ENCODE data around the gene PRKG1.

DNA sequence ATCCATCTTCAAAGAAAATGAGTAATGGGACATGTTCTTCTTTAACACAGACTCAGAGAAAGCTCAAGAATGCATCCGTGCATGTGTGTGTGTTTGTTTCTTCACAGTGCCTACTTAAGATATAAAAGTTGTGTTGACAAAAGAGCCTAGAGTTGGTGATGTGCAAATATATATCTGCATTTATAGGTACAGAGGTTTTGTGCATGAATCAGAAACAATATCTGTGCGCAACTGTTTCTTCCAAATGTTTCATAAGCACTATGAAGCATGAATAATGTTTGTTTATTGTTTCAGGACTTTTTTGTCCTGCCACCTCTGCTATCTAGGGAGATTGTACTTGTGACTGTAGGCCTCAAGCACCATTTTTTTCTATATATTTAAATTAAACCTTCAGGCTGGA, 395.4 kb downstream of the PRKG1 start:
- TF ChIP-seq, protein P1, sequence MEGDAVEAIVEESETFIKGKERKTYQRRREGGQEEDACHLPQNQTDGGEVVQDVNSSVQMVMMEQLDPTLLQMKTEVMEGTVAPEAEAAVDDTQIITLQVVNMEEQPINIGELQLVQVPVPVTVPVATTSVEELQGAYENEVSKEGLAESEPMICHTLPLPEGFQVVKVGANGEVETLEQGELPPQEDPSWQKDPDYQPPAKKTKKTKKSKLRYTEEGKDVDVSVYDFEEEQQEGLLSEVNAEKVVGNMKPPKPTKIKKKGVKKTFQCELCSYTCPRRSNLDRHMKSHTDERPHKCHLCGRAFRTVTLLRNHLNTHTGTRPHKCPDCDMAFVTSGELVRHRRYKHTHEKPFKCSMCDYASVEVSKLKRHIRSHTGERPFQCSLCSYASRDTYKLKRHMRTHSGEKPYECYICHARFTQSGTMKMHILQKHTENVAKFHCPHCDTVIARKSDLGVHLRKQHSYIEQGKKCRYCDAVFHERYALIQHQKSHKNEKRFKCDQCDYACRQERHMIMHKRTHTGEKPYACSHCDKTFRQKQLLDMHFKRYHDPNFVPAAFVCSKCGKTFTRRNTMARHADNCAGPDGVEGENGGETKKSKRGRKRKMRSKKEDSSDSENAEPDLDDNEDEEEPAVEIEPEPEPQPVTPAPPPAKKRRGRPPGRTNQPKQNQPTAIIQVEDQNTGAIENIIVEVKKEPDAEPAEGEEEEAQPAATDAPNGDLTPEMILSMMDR (conservative IDR thresholded peaks at IDR 0.05; ENCODE audit: low read depth in 2 of 2), result no peak
- TF ChIP-seq JUNB (IDR thresholded peaks at IDR 0.05; ENCODE audit: unreplicated experiment) (no peak), REST (IDR thresholded peaks at IDR 0.05; ENCODE audit: unreplicated experiment) (no peak), POLR2AphosphoS5 (IDR thresholded peaks at IDR 0.05; ENCODE audit: low read depth) (no peak), EZH2phosphoT487 (IDR thresholded peaks at IDR 0.05; ENCODE audit: unreplicated experiment) (no peak), EZH2 (IDR thresholded peaks at IDR 0.05; ENCODE audit: low read depth, unreplicated experiment) (no peak), ZNF114 (CRISPR knock-in tag; IDR thresholded peaks at IDR 0.05) (no peak), STAT1 (IDR thresholded peaks at IDR 0.05; ENCODE audit: unreplicated experiment) (no peak), ZNF331 (CRISPR knock-in tag; IDR thresholded peaks at IDR 0.05; ENCODE audit: low read depth) (no peak), CREB1 (CRISPR knock-in tag; IDR thresholded peaks at IDR 0.05; ENCODE audit: low read depth) (no peak), NANOG (IDR thresholded peaks at IDR 0.05; ENCODE audit: borderline replicate concordance) (no peak)
- TF ChIP-seq, protein P2, sequence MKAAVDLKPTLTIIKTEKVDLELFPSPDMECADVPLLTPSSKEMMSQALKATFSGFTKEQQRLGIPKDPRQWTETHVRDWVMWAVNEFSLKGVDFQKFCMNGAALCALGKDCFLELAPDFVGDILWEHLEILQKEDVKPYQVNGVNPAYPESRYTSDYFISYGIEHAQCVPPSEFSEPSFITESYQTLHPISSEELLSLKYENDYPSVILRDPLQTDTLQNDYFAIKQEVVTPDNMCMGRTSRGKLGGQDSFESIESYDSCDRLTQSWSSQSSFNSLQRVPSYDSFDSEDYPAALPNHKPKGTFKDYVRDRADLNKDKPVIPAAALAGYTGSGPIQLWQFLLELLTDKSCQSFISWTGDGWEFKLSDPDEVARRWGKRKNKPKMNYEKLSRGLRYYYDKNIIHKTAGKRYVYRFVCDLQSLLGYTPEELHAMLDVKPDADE (IDR thresholded peaks at IDR 0.05), result no peak
- TF ChIP-seq, protein P3, sequence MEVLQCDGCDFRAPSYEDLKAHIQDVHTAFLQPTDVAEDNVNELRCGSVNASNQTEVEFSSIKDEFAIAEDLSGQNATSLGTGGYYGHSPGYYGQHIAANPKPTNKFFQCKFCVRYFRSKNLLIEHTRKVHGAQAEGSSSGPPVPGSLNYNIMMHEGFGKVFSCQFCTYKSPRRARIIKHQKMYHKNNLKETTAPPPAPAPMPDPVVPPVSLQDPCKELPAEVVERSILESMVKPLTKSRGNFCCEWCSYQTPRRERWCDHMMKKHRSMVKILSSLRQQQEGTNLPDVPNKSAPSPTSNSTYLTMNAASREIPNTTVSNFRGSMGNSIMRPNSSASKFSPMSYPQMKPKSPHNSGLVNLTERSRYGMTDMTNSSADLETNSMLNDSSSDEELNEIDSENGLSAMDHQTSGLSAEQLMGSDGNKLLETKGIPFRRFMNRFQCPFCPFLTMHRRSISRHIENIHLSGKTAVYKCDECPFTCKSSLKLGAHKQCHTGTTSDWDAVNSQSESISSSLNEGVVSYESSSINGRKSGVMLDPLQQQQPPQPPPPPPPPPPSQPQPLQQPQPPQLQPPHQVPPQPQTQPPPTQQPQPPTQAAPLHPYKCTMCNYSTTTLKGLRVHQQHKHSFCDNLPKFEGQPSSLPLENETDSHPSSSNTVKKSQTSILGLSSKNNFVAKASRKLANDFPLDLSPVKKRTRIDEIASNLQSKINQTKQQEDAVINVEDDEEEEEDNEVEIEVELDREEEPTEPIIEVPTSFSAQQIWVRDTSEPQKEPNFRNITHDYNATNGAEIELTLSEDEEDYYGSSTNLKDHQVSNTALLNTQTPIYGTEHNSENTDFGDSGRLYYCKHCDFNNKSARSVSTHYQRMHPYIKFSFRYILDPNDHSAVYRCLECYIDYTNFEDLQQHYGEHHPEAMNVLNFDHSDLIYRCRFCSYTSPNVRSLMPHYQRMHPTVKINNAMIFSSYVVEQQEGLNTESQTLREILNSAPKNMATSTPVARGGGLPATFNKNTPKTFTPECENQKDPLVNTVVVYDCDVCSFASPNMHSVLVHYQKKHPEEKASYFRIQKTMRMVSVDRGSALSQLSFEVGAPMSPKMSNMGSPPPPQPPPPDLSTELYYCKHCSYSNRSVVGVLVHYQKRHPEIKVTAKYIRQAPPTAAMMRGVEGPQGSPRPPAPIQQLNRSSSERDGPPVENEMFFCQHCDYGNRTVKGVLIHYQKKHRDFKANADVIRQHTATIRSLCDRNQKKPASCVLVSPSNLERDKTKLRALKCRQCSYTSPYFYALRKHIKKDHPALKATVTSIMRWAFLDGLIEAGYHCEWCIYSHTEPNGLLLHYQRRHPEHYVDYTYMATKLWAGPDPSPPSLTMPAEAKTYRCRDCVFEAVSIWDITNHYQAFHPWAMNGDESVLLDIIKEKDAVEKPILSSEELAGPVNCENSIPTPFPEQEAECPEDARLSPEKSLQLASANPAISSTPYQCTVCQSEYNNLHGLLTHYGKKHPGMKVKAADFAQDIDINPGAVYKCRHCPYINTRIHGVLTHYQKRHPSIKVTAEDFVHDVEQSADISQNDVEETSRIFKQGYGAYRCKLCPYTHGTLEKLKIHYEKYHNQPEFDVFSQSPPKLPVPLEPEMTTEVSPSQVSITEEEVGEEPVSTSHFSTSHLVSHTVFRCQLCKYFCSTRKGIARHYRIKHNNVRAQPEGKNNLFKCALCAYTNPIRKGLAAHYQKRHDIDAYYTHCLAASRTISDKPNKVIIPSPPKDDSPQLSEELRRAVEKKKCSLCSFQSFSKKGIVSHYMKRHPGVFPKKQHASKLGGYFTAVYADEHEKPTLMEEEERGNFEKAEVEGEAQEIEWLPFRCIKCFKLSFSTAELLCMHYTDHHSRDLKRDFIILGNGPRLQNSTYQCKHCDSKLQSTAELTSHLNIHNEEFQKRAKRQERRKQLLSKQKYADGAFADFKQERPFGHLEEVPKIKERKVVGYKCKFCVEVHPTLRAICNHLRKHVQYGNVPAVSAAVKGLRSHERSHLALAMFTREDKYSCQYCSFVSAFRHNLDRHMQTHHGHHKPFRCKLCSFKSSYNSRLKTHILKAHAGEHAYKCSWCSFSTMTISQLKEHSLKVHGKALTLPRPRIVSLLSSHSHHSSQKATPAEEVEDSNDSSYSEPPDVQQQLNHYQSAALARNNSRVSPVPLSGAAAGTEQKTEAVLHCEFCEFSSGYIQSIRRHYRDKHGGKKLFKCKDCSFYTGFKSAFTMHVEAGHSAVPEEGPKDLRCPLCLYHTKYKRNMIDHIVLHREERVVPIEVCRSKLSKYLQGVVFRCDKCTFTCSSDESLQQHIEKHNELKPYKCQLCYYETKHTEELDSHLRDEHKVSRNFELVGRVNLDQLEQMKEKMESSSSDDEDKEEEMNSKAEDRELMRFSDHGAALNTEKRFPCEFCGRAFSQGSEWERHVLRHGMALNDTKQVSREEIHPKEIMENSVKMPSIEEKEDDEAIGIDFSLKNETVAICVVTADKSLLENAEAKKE (CRISPR knock-in tag; IDR thresholded peaks at IDR 0.05), result no peak

Measured in GM23338 (cell line).